IPS-11a (cell line): Measurements from ENCODE around the gene FHOD1.

Source experiments
- H3K4me3 ChIP-seq: one replicate; pipeline ENCODE4 v1.5.1; 2013; ENCODE audit warnings: low read depth, low read length, control low read depth

The FHOD1 gene

GRCh38 chr16:67179421-67180080, 67.7 kb downstream of the FHOD1 start:
- no peak overlapping the region for H3K4me3 ChIP-seq
